Activated CD4-positive, CD25-positive, alpha-beta regulatory T cell treated with anti-CD3 and anti-CD28 coated beads, Interleukin-2, amount 50 U/mL, for 16 hours (primary cell): ENCODE data around the gene RAET1L.
"Not testable (repeated sequence)": the region's sequence is repeated elsewhere in the genome, so short reads cannot be mapped to it uniquely, and the experiment has no call there.

ENCODE experiments used
- DNase-seq: peaks from one replicate; pipeline ENCODE4 v3.0.0-alpha.2; 2020; ENCODE audit warnings: low read depth, low spot score

RAET1L gene, protein sequence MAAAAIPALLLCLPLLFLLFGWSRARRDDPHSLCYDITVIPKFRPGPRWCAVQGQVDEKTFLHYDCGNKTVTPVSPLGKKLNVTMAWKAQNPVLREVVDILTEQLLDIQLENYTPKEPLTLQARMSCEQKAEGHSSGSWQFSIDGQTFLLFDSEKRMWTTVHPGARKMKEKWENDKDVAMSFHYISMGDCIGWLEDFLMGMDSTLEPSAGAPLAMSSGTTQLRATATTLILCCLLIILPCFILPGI

DNA sequence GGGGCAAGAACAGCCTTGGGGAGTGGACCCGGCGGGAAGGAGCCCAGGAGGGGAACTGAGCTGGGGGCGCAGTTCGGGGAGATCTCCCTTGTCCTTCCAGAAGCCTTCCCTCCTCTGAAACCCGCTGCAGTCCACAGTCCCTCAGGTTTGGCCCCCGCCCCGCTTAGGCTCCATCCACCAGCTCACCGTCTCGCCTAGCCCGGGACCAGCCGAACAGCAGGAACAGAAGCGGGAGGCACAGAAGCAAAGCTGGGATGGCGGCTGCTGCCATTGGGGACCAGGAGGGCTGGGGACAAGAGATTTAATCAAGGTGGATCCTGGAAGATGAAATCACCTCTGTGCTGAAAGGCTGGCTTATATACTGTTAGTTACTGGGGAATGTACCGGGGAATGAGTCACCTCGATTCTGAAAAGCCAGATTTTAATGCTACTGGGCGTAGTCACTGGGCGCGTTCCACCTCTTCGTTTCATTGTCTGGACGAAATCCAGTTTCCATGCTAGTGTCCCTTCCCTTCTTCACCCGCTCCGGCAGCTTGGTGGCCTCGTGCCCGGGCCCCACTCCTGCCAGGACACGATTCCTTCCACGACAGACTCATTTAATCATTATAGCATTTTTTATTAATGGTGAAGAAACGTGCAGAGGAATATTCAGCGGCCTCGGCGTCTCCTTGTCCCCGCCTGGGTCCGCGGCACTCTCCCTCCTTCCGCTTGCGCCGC, at the start of gene RAET1L:
TSS of gene RAET1L (minus strand) at position 332 of the 717 bp plus-strand sequence. CDS start at position 271, 61 bp downstream.
- DNase-seq = no peak

DNA sequence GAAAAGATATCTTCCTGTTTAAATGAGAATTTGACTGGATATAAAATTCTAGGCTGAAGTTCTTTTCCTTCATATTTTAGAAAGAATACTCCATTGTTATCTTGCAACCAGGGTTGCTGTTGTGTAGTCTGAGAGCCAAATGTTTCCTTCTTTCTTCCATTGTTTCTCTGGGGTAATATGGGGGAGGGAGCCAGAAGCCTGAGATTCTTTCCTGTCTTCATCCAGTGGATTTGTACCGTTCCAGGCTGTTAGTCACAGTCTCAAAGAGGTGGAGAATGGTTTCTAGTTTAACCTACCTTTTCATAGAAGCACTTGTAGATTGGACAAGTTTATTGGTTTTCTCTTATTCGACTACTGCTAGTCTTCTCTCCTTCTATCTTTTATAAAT, 49.7 kb upstream of the RAET1L start:
- DNase-seq = no peak

DNA sequence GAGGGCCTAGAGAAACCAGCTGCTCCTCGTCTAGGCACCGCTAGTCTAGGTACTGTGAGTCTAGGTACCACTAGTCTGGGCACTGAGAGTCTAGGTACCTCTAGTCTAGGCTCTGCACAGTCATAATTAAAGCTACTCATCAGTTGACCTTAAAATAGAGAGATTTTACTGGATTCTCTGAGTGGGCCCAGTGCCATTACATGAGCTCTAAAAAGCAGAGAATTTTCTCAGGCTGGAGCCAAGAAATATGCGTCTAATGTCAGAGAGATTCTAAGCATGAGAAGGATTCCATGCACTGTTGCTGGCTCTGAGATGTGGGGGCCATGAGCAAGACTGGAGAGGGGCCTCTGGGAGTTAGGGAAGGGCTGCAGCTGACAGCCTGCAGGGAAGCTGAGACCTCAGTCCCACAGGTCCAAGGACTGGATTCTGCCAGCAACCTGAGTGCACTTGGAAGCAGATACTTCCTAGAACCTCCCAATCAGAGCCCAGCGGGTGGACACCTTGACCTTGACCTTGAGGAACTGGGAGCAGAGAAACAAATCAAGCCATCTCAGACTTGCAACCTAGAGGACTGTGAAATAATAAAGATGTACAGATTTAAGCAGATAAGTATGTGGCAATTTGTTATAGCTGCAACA, 49.2 kb upstream of the RAET1L start:
- DNase-seq = not testable (repeated sequence)

DNA sequence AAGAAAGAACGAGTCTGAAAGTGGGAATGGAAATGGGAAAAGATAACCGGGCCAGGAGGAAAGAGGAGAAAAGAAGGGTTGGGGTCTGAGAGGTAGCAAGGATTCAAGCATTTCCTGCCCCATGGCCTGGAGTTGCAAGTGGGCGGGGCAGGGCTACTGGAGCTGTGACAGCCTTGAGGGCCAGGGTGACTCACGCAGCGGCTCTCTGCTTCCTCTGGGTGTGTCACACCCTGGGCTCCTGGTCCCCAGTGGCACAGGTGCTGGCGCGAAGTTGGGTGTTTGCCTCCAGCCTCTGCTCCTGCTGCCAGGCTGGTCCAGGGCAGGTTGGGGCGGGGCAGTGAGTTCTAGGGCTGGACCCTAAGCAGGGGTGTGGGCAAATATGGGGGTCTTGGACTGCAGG, 46.9 kb upstream of the RAET1L start:
- DNase-seq = no peak

DNA sequence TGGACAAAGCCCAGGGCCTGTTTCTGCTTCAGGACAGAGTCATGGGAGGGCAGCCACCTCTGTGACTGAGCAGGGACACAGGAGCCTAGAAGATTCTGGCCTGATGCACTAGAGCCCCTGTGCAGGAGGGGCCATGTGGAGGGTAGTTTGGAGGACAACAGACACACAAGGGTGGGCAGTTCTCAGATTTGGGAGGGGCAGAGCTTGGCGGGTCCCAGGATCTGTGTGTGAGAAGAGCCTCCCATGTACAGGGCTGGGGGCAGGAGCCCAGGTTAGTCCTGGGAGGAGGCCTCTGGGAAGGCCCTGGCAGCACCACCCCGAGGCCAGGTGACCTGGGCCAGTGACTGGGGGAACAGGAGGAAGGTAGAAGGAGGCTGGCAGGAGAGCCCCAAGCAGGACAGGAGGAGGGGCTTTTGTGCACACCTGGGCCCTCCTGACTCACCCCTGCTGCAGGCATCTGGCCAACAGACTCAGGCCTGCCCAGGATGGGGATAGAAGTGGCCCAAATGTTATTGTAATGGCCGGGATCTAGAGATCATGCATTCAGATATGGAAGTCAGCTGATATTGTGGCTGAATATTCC, 45.0 kb upstream of the RAET1L start:
- DNase-seq = no peak

DNA sequence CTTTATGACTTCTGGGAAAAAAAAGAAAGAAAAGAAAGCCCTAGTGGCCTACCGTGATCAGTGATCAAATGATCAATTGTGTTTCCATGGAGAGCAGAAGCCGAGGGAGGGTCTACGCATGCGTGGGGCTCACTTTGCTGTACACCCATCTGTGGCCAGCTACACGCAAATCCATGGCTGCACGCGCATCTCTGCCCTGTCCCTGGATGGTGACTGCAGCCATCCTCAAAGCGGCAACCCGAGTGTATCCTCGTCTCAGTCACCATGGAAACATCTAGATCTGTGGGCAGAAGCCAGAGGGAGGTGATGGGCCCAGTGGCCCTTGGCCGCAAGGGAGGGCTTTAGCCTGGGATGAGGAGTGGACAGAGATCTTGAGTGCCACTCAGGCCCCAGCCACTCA, 44.4 kb upstream of the RAET1L start:
- DNase-seq = no peak

DNA sequence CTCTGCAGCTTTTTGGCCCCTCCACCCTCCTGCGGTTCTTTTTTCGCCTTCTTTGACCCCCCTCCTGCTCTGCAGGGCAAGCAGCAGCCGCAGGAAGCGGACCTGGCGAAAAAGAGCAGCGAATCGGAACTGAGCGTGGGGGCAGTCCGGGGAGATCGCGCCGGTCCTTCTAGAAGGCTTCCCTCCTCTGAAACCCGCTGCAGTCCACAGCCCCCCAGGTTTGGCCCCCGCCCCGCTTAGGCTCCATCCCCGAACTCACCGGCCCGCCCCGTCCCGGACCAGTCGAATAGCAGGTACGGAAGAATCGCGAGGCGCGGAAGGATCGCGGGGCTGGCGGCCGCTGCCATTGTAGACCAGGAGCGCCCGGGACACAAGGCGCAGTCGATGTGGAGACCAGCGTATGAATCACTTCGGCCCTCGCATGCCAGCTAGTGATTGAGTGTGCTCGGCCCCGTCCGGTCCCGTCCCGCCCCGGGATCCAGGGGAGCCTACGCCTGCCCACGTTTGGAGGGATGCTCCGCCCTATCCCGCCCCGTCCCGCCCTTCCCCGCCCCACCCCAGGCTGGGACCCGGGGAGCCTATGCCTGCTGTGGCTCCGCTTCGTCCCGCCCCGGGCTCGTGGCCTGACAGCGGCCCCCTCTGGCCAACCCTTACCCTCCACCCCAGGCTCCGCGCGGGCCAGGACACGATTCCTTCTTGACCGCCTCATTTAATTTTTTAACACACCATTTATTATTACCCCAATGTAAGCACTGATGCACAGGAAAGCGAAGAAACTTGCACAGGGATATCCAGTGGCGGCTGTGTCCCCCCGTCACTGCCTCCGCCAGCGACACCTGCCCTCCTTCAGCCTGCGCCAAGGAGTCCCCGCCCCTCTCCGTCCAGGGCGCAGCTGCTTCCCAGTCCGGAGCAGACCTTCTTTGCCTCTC, 43.7 kb upstream of the RAET1L start, which contains the start of gene ULBP3:
TSS of gene ULBP3 (minus strand) at position 402 of the 929 bp plus-strand sequence. CDS start at position 347, 55 bp downstream.
- peak; percentile 23 for DNase-seq

DNA sequence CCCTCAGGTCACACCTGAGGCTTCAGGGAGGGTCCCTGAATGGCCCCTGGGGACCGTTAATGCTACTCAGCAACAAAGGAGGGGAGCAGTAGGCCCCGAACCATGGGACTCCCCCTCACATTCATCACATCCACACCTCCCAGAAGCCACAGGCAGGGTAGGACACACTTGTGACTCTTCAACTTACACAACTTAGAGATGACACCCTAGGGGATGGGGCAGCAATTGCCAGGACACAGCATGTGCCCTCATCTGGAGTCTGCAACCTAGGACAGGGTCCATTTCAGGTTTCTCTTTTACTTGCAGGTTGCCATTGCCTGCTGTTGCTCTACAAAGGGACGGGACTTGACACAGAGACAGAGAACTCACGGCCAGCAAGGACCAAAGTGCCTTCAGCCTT, 42.8 kb upstream of the RAET1L start:
- DNase-seq = no peak

DNA sequence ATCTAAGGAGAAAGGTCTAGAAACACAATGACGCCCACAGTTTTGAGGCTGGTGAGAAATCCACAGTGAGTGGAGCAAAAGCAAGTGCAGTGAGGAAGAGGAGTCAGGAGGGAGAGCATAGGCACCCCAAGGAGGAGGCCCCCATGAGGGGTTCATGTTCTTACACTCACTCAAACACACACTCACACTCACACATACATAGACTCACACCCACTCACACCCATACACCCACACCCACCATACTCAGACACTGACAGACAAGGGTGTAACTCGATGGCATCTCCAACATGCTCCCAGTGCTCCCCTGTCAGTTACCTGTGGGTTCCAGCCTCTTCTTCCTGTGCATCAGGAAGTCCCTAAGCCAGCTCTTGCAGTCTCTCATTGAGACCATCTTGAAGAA, 39.8 kb upstream of the RAET1L start:
- no peak for DNase-seq

DNA sequence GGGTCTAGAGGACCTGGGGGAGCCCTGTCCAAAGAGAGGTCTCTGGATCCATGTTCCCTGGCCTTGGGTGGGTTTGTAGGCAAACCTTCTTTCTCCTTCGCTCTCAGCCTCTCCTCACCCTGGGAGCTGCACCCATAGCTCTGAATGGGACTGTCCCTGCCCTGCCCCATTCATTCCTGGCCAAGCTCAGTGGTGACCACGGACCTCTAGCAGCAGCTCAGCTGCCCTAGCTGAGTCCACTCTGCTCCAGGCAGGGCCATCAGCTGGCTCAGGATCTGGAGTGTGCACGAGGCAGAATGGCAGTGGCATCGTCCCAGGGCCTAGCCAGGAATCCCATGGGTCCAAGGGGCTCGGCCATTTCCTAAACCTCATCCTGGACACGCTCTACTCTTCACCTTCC, 38.3 kb upstream of the RAET1L start:
- DNase-seq = no peak

DNA sequence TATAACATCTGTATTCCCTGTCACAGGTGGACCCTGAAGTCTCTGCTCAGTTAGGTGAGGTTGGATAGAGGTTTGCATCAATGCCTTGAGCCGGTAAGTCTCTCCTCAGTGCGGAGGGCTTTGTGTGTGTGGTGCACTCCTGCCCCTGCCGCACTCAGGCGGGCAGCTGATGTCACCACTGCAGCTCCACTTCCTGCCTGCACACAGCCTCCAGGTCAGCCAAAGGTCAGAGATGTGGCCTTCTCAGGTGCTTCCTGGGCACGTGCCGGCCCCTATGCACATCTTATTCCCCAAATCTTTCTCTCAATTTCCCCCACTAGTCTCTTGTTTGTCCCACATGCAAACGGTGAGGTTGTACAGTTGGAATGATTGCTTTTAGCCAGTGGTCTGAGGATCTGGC, 34.6 kb upstream of the RAET1L start:
- DNase-seq = not testable (repeated sequence)

DNA sequence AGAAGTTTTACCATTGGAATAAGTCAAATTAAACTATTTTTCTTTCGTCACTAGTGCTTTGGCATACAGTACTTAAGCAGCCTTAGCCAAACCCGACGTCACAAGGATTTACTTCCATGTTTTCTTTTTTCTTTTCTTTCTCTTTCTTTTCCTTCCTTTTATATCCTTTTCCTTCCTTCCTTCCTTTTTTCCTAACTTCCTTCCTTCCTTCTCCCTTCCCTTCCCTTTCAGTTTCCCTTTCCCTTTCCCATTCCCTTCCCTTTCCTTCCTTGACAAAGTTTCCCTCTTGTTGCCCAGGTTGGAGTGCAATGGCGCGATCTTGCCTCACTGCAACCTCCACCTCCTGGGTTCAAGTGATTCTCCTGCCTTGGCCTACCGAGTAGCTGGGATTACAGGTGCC, 33.7 kb upstream of the RAET1L start:
- no peak for DNase-seq

DNA sequence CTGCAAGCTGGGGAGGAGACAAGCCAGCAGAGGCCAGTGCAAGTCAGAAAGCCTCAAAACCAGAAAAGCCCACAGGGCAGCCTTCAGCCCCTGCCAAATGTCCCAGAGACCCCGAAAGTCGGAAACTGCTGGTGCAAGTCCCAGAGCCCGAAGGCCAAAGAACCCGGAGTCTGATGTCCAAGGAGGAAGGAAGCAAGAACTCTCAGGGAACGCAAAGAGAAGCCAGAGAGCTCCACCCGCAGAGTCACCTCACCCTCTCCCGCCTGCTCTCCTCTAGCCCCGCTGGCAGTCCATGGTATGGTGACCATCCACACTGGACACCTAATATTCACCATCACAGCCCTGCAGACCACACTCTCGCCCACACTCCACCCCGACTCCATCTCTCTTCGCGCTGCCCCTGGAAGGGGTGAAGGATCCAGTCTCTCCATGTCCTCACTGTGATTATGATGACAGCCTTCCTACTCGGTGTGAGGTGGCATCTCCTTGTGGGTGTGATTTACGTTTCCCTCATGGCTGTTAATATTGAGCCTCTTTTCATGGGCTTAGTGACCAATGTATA, 33.0 kb upstream of the RAET1L start:
- DNase-seq = no peak

DNA sequence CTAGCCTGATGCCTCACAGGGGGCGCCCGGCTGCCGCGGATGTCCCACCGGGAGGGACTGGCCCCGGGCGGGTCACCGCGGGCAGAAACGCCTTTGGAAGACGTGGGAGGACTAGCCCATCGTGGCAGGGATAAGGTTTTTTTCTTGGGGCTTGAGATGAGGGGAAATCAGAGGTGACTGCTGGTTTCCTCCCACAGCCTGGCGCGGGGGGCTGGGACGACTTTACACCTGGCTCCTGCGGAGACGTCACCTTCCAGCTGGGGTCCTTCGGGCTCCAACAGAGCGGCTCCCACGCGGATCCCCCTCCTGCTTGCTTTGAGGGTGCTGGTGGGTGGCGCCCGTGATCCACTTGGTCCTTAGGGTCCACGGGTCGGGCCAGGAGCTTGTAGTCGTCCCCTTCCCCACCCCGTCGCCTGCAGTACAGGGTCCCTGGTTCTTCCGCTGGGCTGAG, 32.2 kb upstream of the RAET1L start:
- DNase-seq = no peak

DNA sequence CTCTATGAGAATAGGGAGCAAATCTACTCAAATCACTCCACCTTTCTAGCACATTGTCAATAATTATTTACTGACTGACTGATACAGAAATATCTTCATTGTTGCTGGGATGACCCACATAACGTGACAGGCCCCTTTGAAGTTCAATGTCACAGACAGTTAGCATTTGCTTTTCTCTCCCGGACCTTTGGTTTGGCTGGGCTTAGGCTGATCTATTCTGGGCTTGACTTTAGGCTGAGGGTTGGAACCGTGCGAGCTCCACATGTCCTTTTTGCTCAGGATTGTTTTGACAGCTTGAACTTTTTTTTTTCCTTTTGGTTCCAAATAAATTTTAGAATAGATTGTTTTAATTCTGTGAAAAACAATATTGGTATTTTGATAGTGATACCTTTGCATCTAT, 31.6 kb upstream of the RAET1L start:
- DNase-seq = no peak

DNA sequence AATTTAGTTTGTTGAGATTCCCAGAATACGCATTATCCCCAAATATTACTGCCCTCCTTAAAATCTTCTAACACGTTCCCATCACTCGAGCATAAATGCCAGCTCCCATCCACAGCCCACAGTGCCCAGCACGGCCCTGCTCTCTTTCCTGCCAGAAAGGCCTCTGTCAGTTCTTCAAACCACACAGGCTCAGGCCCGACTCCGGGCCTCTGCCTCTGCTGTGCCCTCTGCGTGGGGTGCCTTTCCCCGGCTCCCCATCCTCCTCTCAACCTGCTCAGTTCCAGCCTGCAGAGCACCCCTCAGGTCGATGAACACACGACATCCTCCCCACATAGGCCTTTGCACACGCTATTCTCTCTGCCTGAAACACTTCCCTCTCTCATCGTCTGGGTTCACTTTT, 30.8 kb upstream of the RAET1L start:
- DNase-seq = no peak

DNA sequence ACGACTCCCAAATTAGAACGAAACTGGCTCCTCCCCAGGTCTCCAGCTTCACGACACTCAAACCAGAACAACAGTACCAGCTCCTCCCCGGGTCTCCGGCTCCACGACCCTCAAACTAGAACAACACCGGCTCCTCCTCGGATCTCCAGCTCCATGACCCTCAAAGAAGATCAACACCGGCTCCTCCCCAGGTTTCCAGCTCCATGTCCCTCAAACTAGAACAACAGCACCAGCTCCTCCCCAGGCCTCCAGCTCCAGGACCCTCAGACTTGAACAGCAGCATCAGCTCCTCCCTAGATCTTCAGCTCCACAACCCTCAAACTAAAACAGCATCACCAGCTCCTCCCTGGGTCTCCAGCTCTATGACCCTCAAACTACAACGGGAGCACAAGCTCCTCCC, 29.8 kb upstream of the RAET1L start:
- no peak for DNase-seq

DNA sequence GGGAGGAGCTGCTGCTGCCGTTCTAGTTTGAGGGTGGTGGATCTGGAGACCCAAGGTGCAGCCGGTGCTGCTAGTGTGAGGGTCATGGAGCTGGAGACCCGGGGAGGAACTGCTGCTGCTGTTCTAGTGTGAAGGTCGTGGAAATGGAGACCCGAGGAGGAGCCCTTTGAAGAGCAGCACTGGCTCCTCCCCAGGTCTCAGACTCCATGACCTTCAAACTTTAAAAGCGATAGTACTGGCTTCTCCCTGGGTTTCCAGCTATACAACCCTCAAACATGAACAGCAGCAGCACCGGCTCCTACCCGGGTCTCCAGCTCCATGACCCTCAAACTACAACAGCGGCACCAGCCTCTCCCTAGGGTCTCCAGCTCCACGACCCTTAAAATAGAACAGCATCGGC, 28.1 kb upstream of the RAET1L start:
- DNase-seq = no peak

DNA sequence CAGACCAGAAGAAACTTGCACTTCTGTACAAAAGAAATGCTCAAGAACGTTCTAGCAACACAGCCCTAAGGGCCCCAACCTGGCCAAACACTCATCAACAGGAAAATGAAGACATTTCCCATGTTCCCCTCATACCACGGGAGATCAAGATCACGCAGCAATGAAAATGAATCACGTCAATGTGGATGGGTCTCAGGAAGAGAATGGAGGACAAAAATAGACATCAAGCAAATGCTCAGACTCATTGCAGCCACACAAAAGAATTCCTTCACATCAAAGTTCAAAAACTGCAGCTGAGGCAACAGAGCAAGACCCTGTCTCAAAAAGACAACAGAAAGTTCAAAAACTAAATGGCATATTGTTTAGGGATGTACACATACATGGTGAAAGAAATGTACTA, 25.5 kb upstream of the RAET1L start:
- DNase-seq = no peak

DNA sequence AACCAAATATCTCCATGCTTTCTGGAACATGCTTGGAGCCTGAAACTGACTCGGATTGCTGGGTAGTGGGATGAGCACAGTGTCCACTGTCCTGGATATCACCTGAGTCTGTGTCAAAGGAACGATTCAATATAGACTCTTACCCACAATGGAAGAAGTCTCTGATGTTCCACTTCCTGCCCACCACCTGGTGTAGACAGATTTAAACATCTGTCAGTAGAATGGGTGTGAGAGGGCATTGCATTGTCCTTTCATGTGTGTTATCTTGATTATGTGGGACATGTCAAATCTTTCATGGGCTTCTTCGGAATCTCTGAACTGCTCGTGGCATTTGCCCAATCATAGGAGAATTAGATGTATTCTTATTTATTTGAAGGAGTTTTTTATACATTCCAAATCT, 22.8 kb upstream of the RAET1L start:
- DNase-seq = no peak

DNA sequence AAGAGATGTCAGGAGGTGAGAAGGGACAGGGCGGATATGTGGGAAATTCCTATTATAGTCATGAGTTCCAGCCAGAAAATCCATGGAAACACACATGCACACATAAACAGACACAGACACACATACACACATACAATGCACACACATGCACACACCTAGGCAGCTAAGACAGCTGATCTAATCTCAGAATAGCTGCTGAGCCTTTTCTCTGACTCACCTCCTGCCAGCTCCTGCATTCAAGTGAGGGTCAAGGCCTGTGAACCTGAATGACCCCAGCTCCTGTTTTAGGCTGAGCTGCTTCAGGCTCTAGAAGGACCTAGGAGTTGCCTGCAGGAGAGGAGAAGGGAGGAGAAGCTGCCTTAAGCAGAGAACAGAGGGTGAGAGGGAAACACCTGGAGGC, 21.6 kb upstream of the RAET1L start:
- no peak for DNase-seq
